ENCODE results near the gene SGCA. TPM values are rescaled to one million over a fixed set of nuclear protein-coding genes. Genes with fewer than 3 reads are reported as not detected.

The SGCA gene
- total RNA-seq, 2 donors from 2014 or later: 0.51 to 2.6 TPM

DNA sequence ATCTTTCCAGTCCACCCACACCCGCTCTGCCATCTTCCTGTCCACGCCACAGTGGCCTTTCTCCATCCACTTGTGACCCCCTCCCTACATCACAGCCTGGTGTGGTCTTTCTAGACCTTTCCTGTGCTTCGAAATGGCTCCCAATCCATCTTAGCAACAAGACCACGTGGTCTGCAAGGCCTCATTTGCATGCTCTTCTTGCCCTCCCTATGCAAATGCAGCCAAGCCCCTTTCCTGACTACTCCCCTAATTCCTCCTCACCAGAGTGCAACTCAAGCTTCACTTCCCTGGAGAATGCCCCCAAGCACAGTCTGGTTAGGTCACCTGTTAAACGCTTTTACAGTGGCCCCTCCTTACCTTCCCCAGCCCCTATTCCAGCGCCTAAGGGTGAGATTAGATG, 21.4 kb upstream of the SGCA start:
- H3K4me3 Mint-ChIP-seq: no peak overlapping the region
- peaks cover 58% of the 10 kb centered on the region for H3K36me3 Mint-ChIP-seq (ENCODE audit: low read depth)
- H3K27me3 ChIP-seq (ENCODE audit: control insufficient read depth, insufficient read depth, low read length, poor library complexity, severe bottlenecking): no peaks in the 10 kb centered on the region
- no peak overlapping the region for H3K27ac Mint-ChIP-seq
- no peaks in the 10 kb centered on the region for H3K9me3 Mint-ChIP-seq
- peaks cover 44% of the 10 kb centered on the region for H3K36me3 ChIP-seq (ENCODE audit: control insufficient read depth, insufficient read depth, low read length)
- peaks cover 17% of the 10 kb centered on the region for H3K4me1 Mint-ChIP-seq
- H3K9me3 ChIP-seq (ENCODE audit: control insufficient read depth, low read length): no peaks in the 10 kb centered on the region
- TF ChIP-seq, protein P1, sequence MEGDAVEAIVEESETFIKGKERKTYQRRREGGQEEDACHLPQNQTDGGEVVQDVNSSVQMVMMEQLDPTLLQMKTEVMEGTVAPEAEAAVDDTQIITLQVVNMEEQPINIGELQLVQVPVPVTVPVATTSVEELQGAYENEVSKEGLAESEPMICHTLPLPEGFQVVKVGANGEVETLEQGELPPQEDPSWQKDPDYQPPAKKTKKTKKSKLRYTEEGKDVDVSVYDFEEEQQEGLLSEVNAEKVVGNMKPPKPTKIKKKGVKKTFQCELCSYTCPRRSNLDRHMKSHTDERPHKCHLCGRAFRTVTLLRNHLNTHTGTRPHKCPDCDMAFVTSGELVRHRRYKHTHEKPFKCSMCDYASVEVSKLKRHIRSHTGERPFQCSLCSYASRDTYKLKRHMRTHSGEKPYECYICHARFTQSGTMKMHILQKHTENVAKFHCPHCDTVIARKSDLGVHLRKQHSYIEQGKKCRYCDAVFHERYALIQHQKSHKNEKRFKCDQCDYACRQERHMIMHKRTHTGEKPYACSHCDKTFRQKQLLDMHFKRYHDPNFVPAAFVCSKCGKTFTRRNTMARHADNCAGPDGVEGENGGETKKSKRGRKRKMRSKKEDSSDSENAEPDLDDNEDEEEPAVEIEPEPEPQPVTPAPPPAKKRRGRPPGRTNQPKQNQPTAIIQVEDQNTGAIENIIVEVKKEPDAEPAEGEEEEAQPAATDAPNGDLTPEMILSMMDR (conservative IDR thresholded peaks at IDR 0.05): no peak
- no peak overlapping the region for H3K4me3 ChIP-seq (ENCODE audit: low read length)
- WGBS, 2 experiments (ENCODE audit: insufficient coverage in 1 of 2, insufficient read length in 1 of 2): 87 to 91% methylated on average over 4 to 6 of the region's 6 CpGs
- DNase-seq: no peak
- no peak overlapping the region for H3K27ac ChIP-seq (ENCODE audit: low read depth, low read length)
- H3K9ac ChIP-seq (ENCODE audit: extremely low read depth, low read length, poor library complexity, severe bottlenecking): no peak overlapping the region
- H3K27me3 Mint-ChIP-seq (ENCODE audit: insufficient read depth): peaks cover 3% of the 10 kb centered on the region
- H3K4me1 ChIP-seq (ENCODE audit: control insufficient read depth, insufficient read depth, low read length): peaks cover 9% of the 10 kb centered on the region

DNA sequence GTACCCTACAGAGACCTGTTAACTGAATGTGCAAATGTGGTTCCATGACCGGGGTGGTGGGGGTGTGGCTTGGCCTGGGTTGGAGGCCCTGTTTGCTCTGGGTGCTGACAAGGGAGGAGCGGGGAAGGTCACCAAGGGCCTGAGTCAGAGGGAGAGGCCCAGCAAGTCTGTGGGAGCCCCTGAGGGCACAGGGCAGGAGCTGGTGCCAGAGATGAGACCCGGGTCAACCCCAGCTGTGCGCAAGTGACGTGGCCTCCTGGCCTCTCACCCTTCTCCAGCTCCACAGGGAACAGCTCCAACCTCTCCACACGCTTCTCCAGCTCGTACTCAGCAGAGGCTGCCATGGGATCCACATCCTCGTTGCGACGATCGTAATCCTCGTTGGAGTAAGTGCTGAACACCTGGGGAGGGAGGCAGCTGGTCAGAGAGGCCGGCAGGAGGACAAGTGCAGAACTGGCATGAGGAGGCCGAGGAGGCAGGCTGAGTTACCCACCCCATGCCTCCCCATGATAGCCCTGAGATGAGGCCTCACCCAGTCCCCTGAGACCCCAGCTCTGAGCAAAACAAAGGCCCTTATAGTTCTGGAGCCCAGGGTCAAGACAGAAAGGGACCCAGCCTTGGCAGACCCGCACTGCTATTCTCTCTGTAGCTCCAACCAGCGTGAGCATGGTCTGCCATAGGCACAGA, 20.8 kb upstream of the SGCA start:
- no peaks in the 10 kb centered on the region for H3K27me3 ChIP-seq (ENCODE audit: control insufficient read depth, insufficient read depth, low read length, poor library complexity, severe bottlenecking)
- Mint-ChIP-seq H3K27ac (no peak overlapping the region), H3K36me3 (ENCODE audit: low read depth) (peaks cover 51% of the 10 kb centered on the region), H3K27me3 (ENCODE audit: insufficient read depth) (peaks cover 3% of the 10 kb centered on the region), H3K4me3 (no peak overlapping the region), H3K4me1 (peaks cover 16% of the 10 kb centered on the region), H3K9me3 (no peaks in the 10 kb centered on the region)
- no peak overlapping the region for H3K4me3 ChIP-seq (ENCODE audit: low read length)
- TF ChIP-seq, protein P1 (conservative IDR thresholded peaks at IDR 0.05): no peak
- no peak for DNase-seq
- H3K4me1 ChIP-seq (ENCODE audit: control insufficient read depth, insufficient read depth, low read length): peaks cover 9% of the 10 kb centered on the region
- H3K9me3 ChIP-seq (ENCODE audit: control insufficient read depth, low read length): no peaks in the 10 kb centered on the region
- H3K9ac ChIP-seq (ENCODE audit: extremely low read depth, low read length, poor library complexity, severe bottlenecking): no peak overlapping the region
- H3K36me3 ChIP-seq (ENCODE audit: control insufficient read depth, insufficient read depth, low read length): peaks cover 40% of the 10 kb centered on the region
- H3K27ac ChIP-seq (ENCODE audit: low read depth, low read length): no peak overlapping the region
- 92% methylated on average over 13 to 16 of the region's 16 CpGs for WGBS, 2 experiments (ENCODE audit: insufficient coverage in 1 of 2, insufficient read length in 1 of 2)

DNA sequence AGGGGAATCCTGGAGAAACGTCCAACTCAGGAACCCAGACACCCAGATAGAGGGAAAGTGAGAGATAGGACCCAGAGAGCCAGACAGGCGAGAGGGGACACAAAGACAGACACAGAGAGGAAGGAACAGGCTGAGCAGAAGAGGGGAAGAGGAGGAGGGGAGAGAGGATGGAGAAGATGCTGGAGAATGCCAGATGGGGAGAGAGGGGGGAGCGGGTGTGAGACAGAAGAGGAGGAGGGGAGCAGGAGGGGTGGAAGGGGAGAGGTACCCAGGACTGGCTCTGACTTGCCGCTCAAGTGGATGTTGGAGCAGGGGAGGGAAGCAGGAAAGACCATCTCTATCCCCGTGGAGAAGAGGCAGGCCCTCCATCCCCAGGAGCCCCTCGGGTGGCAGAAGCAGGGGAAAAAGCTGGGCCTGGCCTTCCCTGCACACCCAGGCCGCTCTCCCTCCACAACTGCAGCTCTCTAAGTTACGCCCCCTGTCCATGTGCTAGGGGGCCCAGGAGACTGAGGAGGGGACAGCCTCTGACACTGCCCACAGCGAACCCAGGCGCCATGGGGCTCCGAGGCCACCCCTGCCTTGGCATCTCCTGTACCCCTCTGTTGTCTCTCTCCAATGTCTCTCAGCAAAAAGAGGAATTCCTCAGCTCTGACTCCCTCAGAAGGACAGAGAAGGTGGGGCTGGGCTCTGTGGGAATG, 20.1 kb upstream of the SGCA start:
- no peak overlapping the region for H3K27ac ChIP-seq (ENCODE audit: low read depth, low read length)
- no peak overlapping the region for H3K9ac ChIP-seq (ENCODE audit: extremely low read depth, low read length, poor library complexity, severe bottlenecking)

More for the DNA sequence above, 20.1 kb upstream of the SGCA start:
- TF ChIP-seq, protein P1 (conservative IDR thresholded peaks at IDR 0.05): no peak
- Histone ChIP-seq H3K36me3 (ENCODE audit: control insufficient read depth, insufficient read depth, low read length) (peaks cover 34% of the 10 kb centered on the region), H3K27me3 (ENCODE audit: control insufficient read depth, insufficient read depth, low read length, poor library complexity, severe bottlenecking) (no peaks in the 10 kb centered on the region), H3K9me3 (ENCODE audit: control insufficient read depth, low read length) (no peaks in the 10 kb centered on the region), H3K4me3 (ENCODE audit: low read length) (no peak overlapping the region), H3K4me1 (ENCODE audit: control insufficient read depth, insufficient read depth, low read length) (peaks cover 6% of the 10 kb centered on the region)
- WGBS, 2 experiments (ENCODE audit: insufficient coverage in 1 of 2, insufficient read length in 1 of 2): 83 to 88% methylated on average over 4 to 11 of the region's 11 CpGs
- peaks cover 16% of the 10 kb centered on the region for H3K4me1 Mint-ChIP-seq
- no peak overlapping the region for H3K4me3 Mint-ChIP-seq
- H3K36me3 Mint-ChIP-seq (ENCODE audit: low read depth): peaks cover 44% of the 10 kb centered on the region
- H3K9me3 Mint-ChIP-seq: no peaks in the 10 kb centered on the region
- H3K27me3 Mint-ChIP-seq (ENCODE audit: insufficient read depth): peaks cover 5% of the 10 kb centered on the region
- DNase-seq: no peak
- no peak overlapping the region for H3K27ac Mint-ChIP-seq

All from endodermal cell (in vitro differentiated cells).